HepG2 (cell line): Measurements from ENCODE around the gene NCOA7. TPM values are rescaled to one million over a fixed set of nuclear protein-coding genes. Genes with fewer than 3 reads are reported as not detected.

ENCODE experiments used
- ATAC-seq: fragments of 200-7000 bp; cut with Tn5 transposase; 3 replicates; pipeline ENCODE4 v1.9.1; 2020; ENCODE audit warnings: mild to moderate bottlenecking, moderate library complexity
- BruUV-seq: library from RNA; stranded (reverse); fragments of 400-500 nt; replicated peaks from 2 replicates; lab custom pipeline; 2021; lab: Mats Ljungman, UMichigan
- CTCF ChIA-PET: fragments of 300-600 bp; formaldehyde crosslinking; extraction: SDS; loops from one replicate; lab custom pipeline; 2021; ENCODE audit warnings: low total read pairs, inconsistent platforms, low intra/inter-chr PET ratio; lab: Yijun Ruan, JAX
- POLR2A ChIA-PET: fragments of 350-600 bp; sonication (Branson Sonifier 250); formaldehyde crosslinking; loops from one replicate; lab custom pipeline; 2020; ENCODE audit warnings: antibody characterized with exemption, inconsistent platforms; lab: Yijun Ruan, JAX
- DNase-seq: peaks from one replicate; pipeline ENCODE4 v3.0.0-alpha.2; 2015; ENCODE audit warnings: low spot score
- FAIRE-seq: peaks from 3 replicates; lab custom pipeline; 2011; peaks lifted over from hg19 to GRCh38; lab: Jason Lieb, UNC
- H2AFZ ChIP-seq: one replicate; pipeline ENCODE4 v1.6.1; 2011; ENCODE audit warnings: low read length, inconsistent platforms
- H3K27ac ChIP-seq: fragments of 300-600 bp; 3 replicates; pipeline ENCODE4 v1.8.0; 2011; ENCODE audit warnings: mixed run types, mild to moderate bottlenecking, mixed read lengths, low read length, inconsistent platforms; ENCODE audit not compliant: insufficient read depth; ENCODE audit errors: extremely low read length
- H3K27me3 ChIP-seq, 2 experiments: fragments of 200-600 bp in 1 of 2; 2 replicates in 1 of 2; 3 replicates in 1 of 2; pipeline versions ENCODE4 v1.6.0 to v1.8.0; 2011; ENCODE audit warnings: low read length in 2 of 2, mild to moderate bottlenecking in 2 of 2, moderate library complexity in 2 of 2, inconsistent platforms in 1 of 2; ENCODE audit not compliant: insufficient read depth in 2 of 2, control insufficient read depth in 1 of 2
- H3K36me3 ChIP-seq, 2 experiments: fragments of 200-600 bp in 1 of 2; replicated peaks in 1 of 2; 2 replicates in 1 of 2; 3 replicates in 1 of 2; pipeline versions ENCODE4 v1.5.1 to v1.8.0; 2011; ENCODE audit warnings: low read length in 2 of 2, inconsistent platforms in 1 of 2; ENCODE audit not compliant: insufficient read depth in 2 of 2, control insufficient read depth in 1 of 2
- H3K4me1 ChIP-seq: 2 replicates; pipeline ENCODE4 v1.5.1; 2012; ENCODE audit warnings: low read length, inconsistent platforms; ENCODE audit not compliant: insufficient read depth
- H3K4me2 ChIP-seq: 2 replicates; pipeline ENCODE4 v1.6.0; 2011; ENCODE audit warnings: low read depth, low read length, inconsistent platforms
- H3K4me3 ChIP-seq, 3 experiments: fragments of 200-600 bp in 1 of 3; sonication (generic), shearing (Covaris generic) in 1 of 3; replicated peaks in 1 of 3; 2 replicates each; pipeline ENCODE4 v1.5.1; 2011 to 2016; ENCODE audit warnings: low read length in 3 of 3, inconsistent platforms in 2 of 3, low read depth in 2 of 3, mild to moderate bottlenecking in 2 of 3, control low read depth in 1 of 3, mixed read lengths in 1 of 3; ENCODE audit not compliant: insufficient read depth in 1 of 3
- H3K79me2 ChIP-seq: one replicate; pipeline ENCODE4 v1.6.1; 2011; ENCODE audit warnings: low read length, inconsistent platforms; ENCODE audit not compliant: insufficient read depth
- H3K9ac ChIP-seq: 2 replicates; pipeline ENCODE4 v1.6.0; 2011; ENCODE audit warnings: mild to moderate bottlenecking, low read depth, low read length, inconsistent platforms; ENCODE audit not compliant: insufficient read depth
- H3K9me3 ChIP-seq: 2 replicates; pipeline ENCODE4 v1.5.1; 2012; ENCODE audit warnings: mild to moderate bottlenecking, low read length
- H4K20me1 ChIP-seq: 2 replicates; pipeline ENCODE4 v1.6.0; 2011; ENCODE audit warnings: inconsistent platforms, mild to moderate bottlenecking, low read length, moderate library complexity; ENCODE audit not compliant: insufficient read depth
- ESRRA ChIP-seq: sonication (generic); formaldehyde crosslinking; IDR thresholded peaks from 2 replicates; pipeline ENCODE4 v1.5.1; 2020; ENCODE audit warnings: mild to moderate bottlenecking, low read depth, missing genetic modification reagents
- GABPB1 ChIP-seq: IDR thresholded peaks from 2 replicates; pipeline ENCODE4 v1.6.1; 2016; ENCODE audit warnings: mild to moderate bottlenecking, missing genetic modification reagents, moderate library complexity, missing compliant biosample characterization
- GTF3A ChIP-seq: sonication (generic); formaldehyde crosslinking; conservative IDR thresholded peaks from 2 replicates; pipeline ENCODE4 v1.4.0; 2020; ENCODE audit warnings: mild to moderate bottlenecking, missing genetic modification reagents
- HMG20B ChIP-seq: conservative IDR thresholded peaks from 2 replicates; pipeline ENCODE4 v1.6.1; 2016; ENCODE audit warnings: missing genetic modification reagents, missing compliant biosample characterization
- KAT8 ChIP-seq: IDR thresholded peaks from 2 replicates; pipeline ENCODE4 v1.6.1; 2016; ENCODE audit warnings: missing genetic modification reagents, missing compliant biosample characterization
- PHB2 ChIP-seq: fragments of 450-650 bp; IDR thresholded peaks from 2 replicates; pipeline ENCODE4 v1.6.1; 2018; ENCODE audit not compliant: partially characterized antibody
- SAFB2 ChIP-seq: sonication (generic); formaldehyde crosslinking; IDR thresholded peaks from 2 replicates; pipeline ENCODE4 v1.5.1; 2020; ENCODE audit warnings: missing genetic modification reagents, low read depth, mild to moderate bottlenecking, borderline replicate concordance
- TBX3 ChIP-seq: fragments of 450-650 bp; IDR thresholded peaks from 2 replicates; pipeline ENCODE4 v1.6.1; 2017; ENCODE audit warnings: antibody characterized with exemption, mild to moderate bottlenecking, inconsistent platforms, borderline replicate concordance
- ZFP36 ChIP-seq: fragments of 150-350 bp; IDR thresholded peaks from 2 replicates; pipeline ENCODE4 v1.6.1; 2018; ENCODE audit warnings: borderline replicate concordance, low read length, low read depth; ENCODE audit not compliant: partially characterized antibody
- ZFP82 ChIP-seq: sonication (generic); formaldehyde crosslinking; IDR thresholded peaks from 2 replicates; pipeline ENCODE4 v1.5.1; 2020; ENCODE audit warnings: mild to moderate bottlenecking, missing genetic modification reagents, borderline replicate concordance
- ZNF121 ChIP-seq: sonication (generic); formaldehyde crosslinking; IDR thresholded peaks from 2 replicates; pipeline ENCODE4 v1.5.0; 2020; ENCODE audit warnings: mild to moderate bottlenecking, missing genetic modification reagents
- ZNF138 ChIP-seq: sonication (generic); formaldehyde crosslinking; IDR thresholded peaks from 2 replicates; pipeline ENCODE4 v1.5.0; 2020; ENCODE audit warnings: mild to moderate bottlenecking, low read depth, missing genetic modification reagents
- ZNF33A ChIP-seq: sonication (generic); formaldehyde crosslinking; IDR thresholded peaks from 2 replicates; pipeline ENCODE4 v1.5.1; 2020; ENCODE audit warnings: missing genetic modification reagents, mild to moderate bottlenecking, moderate library complexity, borderline replicate concordance
- ZNF550 ChIP-seq: sonication (generic); formaldehyde crosslinking; IDR thresholded peaks from 2 replicates; pipeline ENCODE4 v1.4.0; 2020; ENCODE audit warnings: mild to moderate bottlenecking, missing genetic modification reagents, borderline replicate concordance
- ZNF788 ChIP-seq: sonication (generic); formaldehyde crosslinking; IDR thresholded peaks from 2 replicates; pipeline ENCODE4 v1.5.0; 2020; ENCODE audit warnings: mild to moderate bottlenecking, missing genetic modification reagents, borderline replicate concordance
- ZSCAN22 ChIP-seq: sonication (generic); formaldehyde crosslinking; IDR thresholded peaks from 2 replicates; pipeline ENCODE4 v1.4.0; 2020; ENCODE audit warnings: mild to moderate bottlenecking, missing genetic modification reagents
- WGBS: methylation state at CpG from one replicate; pipeline ENCODE4 v1.1.6; 2017; ENCODE audit warnings: low lambda C conversion rate; 5-methylcytosine and 5-hydroxymethylcytosine counted together
- in situ Hi-C: cut with HindIII; loops from 2 replicates; pipeline ENCODE4 v1.10.0; 2017; ENCODE audit warnings: low pct_unique_long_range_greater_than_20kb; ENCODE audit not compliant: extremely low pct_ligation_motif_present
- intact Hi-C: fragments of 100-400 bp; cut with micrococcal nuclease; formaldehyde crosslinking; loops from one replicate; pipeline ENCODE4 v1.10.0; 2022; ENCODE audit not compliant: unreplicated experiment
- polyA plus RNA-seq, 8 experiments: library from polyadenylated mRNA; depleted of rRNA in 3 of 8; stranded (reverse) in 7 of 8; unstranded in 1 of 8; fragments of >200 nt; fragmentation: Illumina TruSeq in 4 of 8; extraction: Trizol in 4 of 8; gene quantifications; 2 replicates each; pipeline versions ENCODE4 v1.2.1 to v1.2.3, GENCODE V29; 2011 to 2016; ENCODE audit warnings: low read depth in 4 of 8, missing spikeins in 1 of 8, mixed read lengths in 1 of 8; ENCODE audit not compliant: insufficient read depth in 1 of 8
- total RNA-seq, 5 experiments: library from RNA; depleted of rRNA; stranded (reverse); fragments of >200 nt; fragmentation: Illumina TruSeq; extraction: Trizol; gene quantifications; 2 replicates each; pipeline ENCODE4 v1.2.3, GENCODE V29; 2016; ENCODE audit warnings: low read depth in 1 of 5
- TF ChIP-seq, protein P1 (sequence below): IDR thresholded peaks from 2 replicates; pipeline ENCODE4 v1.6.1; 2016; ENCODE audit warnings: low read depth, borderline replicate concordance
- TF ChIP-seq, protein P2 (sequence below): sonication (generic); formaldehyde crosslinking; IDR thresholded peaks from 2 replicates; pipeline ENCODE4 v1.4.0; 2020; ENCODE audit warnings: missing genetic modification reagents
- TF ChIP-seq, protein P3 (sequence below): conservative IDR thresholded peaks from 2 replicates; pipeline ENCODE4 v1.6.1; 2018; ENCODE audit warnings: missing genetic modification reagents

NCOA7 gene
- total and polyA plus RNA-seq, 2 of the 13 experiments (the other 11 are each of a cell fraction or from before 2014, with no cell fraction given): 13.6 to 20.8 TPM

DNA sequence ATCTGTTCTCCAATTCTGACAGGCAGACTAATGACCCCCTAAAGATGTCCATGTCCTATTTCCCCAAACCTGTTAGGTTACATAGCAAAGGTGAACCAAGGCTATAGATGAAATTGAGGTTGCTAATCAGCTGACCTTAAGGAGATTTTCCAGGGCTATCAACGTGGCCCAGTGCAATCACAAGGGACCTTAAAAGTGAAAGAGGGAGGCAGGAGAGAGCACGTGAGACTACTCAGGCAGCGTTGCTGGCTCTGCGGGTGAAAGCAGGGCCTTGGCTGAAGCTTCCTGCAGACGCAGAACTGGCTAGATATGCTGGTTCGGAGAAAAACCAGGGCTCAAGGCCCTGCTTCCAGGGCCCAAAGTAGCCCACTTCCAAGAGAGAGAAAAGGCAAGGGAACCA is 78.7 kb downstream of the NCOA7 start:
- no TSS peak for BruUV-seq
- ChIA-PET CTCF (no interaction called here), POLR2A (no interaction called here)
- H2AFZ ChIP-seq: no peak overlapping the region
- H3K9ac ChIP-seq: no peak overlapping the region
- H3K4me2 ChIP-seq: no peak overlapping the region
- no peaks in the 10 kb centered on the region for H3K9me3 ChIP-seq
- intact Hi-C loops: no loop called here
- H3K4me3 ChIP-seq: no peak overlapping the region
- WGBS: 96% methylated on average over 6 of the region's 6 CpGs
- no peaks in the 10 kb centered on the region for H3K4me1 ChIP-seq
- no peaks in the 10 kb centered on the region for H3K79me2 ChIP-seq
- H3K27me3 ChIP-seq: no peaks in the 10 kb centered on the region
- no peak for DNase-seq
- no peak for TF ChIP-seq SAFB2
- TF ChIP-seq ZNF550 (CRISPR knock-in tag): no peak
- no peak for TF ChIP-seq ZFP36
- TF ChIP-seq TBX3: no peak
- TF ChIP-seq, protein P1, sequence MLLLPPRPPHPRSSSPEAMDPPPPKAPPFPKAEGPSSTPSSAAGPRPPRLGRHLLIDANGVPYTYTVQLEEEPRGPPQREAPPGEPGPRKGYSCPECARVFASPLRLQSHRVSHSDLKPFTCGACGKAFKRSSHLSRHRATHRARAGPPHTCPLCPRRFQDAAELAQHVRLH (CRISPR knock-in tag): no peak
- no peak for TF ChIP-seq ZNF138 (CRISPR knock-in tag)
- TF ChIP-seq GABPB1: no peak
- H4K20me1 ChIP-seq: no peaks in the 10 kb centered on the region
- FAIRE-seq: no peak
- in situ Hi-C loops: no loop called here
- H3K36me3 ChIP-seq: no peaks in the 10 kb centered on the region
- H3K27ac ChIP-seq: no peak overlapping the region
- no peak for ATAC-seq

DNA sequence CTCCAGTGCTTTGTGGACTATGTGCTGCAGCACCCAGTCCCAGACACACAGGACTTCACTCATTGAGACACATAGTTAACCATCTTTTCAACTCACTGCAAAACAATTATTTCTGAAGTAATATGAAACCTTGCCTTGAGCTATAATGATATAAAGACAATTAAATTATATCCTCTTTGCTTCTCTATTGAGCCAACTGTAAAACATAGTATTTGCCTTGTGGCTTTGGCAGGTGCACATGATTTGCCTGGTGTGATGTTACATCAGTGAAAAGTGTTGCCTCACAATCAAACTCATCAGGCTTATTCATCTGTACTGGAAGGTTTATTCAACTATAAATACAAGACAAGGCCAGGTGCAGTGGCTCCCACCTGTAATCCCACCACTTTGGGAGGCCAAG is 80.6 kb downstream of the NCOA7 start:
- Histone ChIP-seq H3K79me2 (no peaks in the 10 kb centered on the region), H4K20me1 (no peaks in the 10 kb centered on the region), H3K4me3 (no peak overlapping the region), H3K4me1 (no peaks in the 10 kb centered on the region), H2AFZ (no peak overlapping the region), H3K27ac (no peak overlapping the region), H3K36me3 (peaks cover 0 to 13% of the 10 kb centered on the region in 2 experiments; a peak in 3 of 5 replicates), H3K27me3 (no peaks in the 10 kb centered on the region), H3K4me2 (no peak overlapping the region), H3K9ac (no peak overlapping the region), H3K9me3 (no peaks in the 10 kb centered on the region)
- intact Hi-C loops (no loop called here), in situ Hi-C loops (no loop called here)
- no peak for FAIRE-seq
- ChIA-PET CTCF (no interaction called here), POLR2A (interaction anchor here (0.7 kb wide), 1 partner anchor 86 kb away, joined by 4 read pairs; no protein-coding TSS in a partner anchor)
- no peak for ATAC-seq
- no peak for DNase-seq
- no TSS peak for BruUV-seq
- TF ChIP-seq HMG20B (no peak), ZNF788 (no peak), ZFP82 (CRISPR knock-in tag) (no peak), ZSCAN22 (CRISPR knock-in tag) (no peak), PHB2 (no peak), KAT8 (CRISPR knock-in tag) (no peak), ESRRA (no peak), ZNF33A (no peak), GTF3A (no peak), ZNF121 (CRISPR knock-in tag) (no peak)
- TF ChIP-seq, protein P2, sequence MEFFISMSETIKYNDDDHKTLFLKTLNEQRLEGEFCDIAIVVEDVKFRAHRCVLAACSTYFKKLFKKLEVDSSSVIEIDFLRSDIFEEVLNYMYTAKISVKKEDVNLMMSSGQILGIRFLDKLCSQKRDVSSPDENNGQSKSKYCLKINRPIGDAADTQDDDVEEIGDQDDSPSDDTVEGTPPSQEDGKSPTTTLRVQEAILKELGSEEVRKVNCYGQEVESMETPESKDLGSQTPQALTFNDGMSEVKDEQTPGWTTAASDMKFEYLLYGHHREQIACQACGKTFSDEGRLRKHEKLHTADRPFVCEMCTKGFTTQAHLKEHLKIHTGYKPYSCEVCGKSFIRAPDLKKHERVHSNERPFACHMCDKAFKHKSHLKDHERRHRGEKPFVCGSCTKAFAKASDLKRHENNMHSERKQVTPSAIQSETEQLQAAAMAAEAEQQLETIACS (CRISPR knock-in tag): no peak
- TF ChIP-seq, protein P3, sequence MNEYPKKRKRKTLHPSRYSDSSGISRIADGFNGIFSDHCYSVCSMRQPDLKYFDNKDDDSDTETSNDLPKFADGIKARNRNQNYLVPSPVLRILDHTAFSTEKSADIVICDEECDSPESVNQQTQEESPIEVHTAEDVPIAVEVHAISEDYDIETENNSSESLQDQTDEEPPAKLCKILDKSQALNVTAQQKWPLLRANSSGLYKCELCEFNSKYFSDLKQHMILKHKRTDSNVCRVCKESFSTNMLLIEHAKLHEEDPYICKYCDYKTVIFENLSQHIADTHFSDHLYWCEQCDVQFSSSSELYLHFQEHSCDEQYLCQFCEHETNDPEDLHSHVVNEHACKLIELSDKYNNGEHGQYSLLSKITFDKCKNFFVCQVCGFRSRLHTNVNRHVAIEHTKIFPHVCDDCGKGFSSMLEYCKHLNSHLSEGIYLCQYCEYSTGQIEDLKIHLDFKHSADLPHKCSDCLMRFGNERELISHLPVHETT (CRISPR knock-in tag): no peak
